ENCODE data around the gene CIBAR2.

Gene CIBAR2

GRCh38 chr16:85112364-85112763 lies at the start of gene CIBAR2:
Gene CIBAR2 (minus strand): TSS chr16:85112472. CDS start chr16:85112352, 120 bp downstream.
- DNase-seq = peak in 2 of 56 donors; percentile 14 to 23

GRCh38 chr16:85159179-85159980 lies 47.1 kb upstream of the CIBAR2 start:
- no peak for DNase-seq

- no peak for DNase-seq
Observed at GRCh38 chr16:85158743-85159178, 46.5 kb upstream of the CIBAR2 start.

- no peak for DNase-seq
Observed at GRCh38 chr16:85157813-85158742, 45.8 kb upstream of the CIBAR2 start.

GRCh38 chr16:85157372-85157771 lies 45.1 kb upstream of the CIBAR2 start:
- no peak for DNase-seq

GRCh38 chr16:85156869-85157268 lies 44.6 kb upstream of the CIBAR2 start:
- no peak for DNase-seq

- DNase-seq = no peak
Observed at GRCh38 chr16:85156440-85156839, 44.2 kb upstream of the CIBAR2 start.

GRCh38 chr16:85153656-85154091 lies 41.4 kb upstream of the CIBAR2 start:
- no peak for DNase-seq

- no peak for DNase-seq
Observed at GRCh38 chr16:85153046-85153445, 40.8 kb upstream of the CIBAR2 start.

- DNase-seq = no peak
Observed at GRCh38 chr16:85152414-85153030, 40.2 kb upstream of the CIBAR2 start.

- DNase-seq = peak in 44 of 56 donors; percentile 8 to 77 (median 42)
Observed at GRCh38 chr16:85151603-85152413, 39.5 kb upstream of the CIBAR2 start.

- DNase-seq = no peak
Observed at GRCh38 chr16:85151079-85151602, 38.9 kb upstream of the CIBAR2 start.

GRCh38 chr16:85150331-85150940 lies 38.2 kb upstream of the CIBAR2 start:
- DNase-seq = no peak

GRCh38 chr16:85149776-85150175 lies 37.5 kb upstream of the CIBAR2 start:
- peak in 48 of 56 donors; percentile 10 to 85 (median 50) for DNase-seq

- no peak for DNase-seq
Observed at GRCh38 chr16:85148931-85149330, 36.7 kb upstream of the CIBAR2 start.

- DNase-seq = no peak
Observed at GRCh38 chr16:85146922-85147651, 34.8 kb upstream of the CIBAR2 start.

- no peak for DNase-seq
Observed at GRCh38 chr16:85146532-85146797, 34.2 kb upstream of the CIBAR2 start.

GRCh38 chr16:85145734-85146531 lies 33.7 kb upstream of the CIBAR2 start:
- peak in 5 of 56 donors; percentile 19 to 38 (median 30) for DNase-seq

GRCh38 chr16:85145188-85145587 lies 32.9 kb upstream of the CIBAR2 start:
- DNase-seq = no peak
